ENCODE results near the gene EVI5L.

The EVI5L gene

DNA sequence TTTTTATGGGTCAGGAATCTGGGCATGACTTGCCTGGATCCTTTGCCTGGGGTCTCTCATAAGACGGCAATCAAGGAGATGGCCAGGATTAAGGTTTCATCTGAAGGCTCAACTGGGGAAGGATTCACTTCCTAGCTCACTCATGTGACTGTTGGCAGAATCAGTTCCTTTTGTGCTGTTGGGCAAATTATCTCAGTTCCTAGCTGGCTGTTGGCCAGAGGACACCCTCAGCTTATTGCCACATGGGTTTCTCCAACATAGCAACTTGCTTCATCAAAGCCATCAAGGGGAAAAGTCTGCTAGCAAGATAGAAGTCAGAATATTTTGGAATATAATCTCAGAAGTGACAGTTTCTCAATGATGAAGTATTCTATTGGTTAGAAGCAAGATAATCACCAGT lies 12.2 kb upstream of the EVI5L start:
- no peak for DNase-seq (ENCODE audit: low spot score)

GRCh38 chr19:7818806-7819205 lies 11.2 kb upstream of the EVI5L start:
- DNase-seq (ENCODE audit: low spot score), result no peak

- no peak for DNase-seq (ENCODE audit: low spot score)
These were observed 10.7 kb upstream of the EVI5L start for GRCh38 chr19:7819337-7819736.

GRCh38 chr19:7820588-7820987 lies 9.4 kb upstream of the EVI5L start:
- DNase-seq (ENCODE audit: low spot score), result no peak

GRCh38 chr19:7822910-7823515 lies 7.0 kb upstream of the EVI5L start:
- DNase-seq (ENCODE audit: low spot score), result no peak

GRCh38 chr19:7823686-7824301 lies 6.2 kb upstream of the EVI5L start:
- no peak for DNase-seq (ENCODE audit: low spot score)

DNA sequence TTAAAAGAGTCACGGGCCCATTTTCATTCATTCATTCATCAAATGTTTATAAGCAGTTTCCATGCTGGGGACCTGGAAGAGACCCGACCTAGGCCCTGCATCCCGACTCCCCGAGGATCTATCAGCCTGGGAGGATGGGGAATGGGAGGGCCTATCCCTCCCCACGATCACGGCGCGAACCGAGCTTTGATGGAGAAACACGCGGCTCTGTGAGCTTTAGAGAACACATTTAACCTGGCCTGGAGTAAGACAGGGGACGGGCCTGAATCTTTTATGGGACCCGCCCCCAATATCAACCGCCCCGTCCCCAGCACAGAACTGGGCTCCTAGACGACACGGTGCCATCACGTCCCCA lies 875 bp upstream of the EVI5L start:
- DNase-seq (ENCODE audit: low spot score), result no peak

DNA sequence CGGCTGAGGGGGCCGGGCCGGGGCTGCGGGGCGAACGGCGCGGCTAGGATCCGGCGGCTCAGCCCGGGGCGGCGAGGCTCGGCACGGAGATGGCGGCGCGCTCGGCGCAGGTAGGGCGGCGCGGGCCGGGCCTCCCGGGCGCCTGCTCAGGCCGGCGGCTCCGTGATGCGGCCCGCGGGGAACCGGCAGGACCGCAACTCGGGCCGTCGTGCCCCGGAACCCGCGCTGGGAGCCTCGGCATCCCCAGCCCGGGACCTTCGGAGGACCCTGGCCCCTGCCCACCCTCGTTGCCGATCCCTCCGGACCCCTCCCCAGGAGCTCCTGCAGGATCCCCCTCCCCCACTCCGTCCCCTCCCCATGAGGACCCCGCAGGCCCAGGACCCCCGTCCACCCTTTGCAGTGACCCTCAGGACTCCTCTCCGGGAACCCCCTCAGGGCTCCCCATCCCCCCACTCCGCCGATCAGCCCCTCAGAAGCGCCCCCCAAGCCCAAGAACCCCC lies 304 bp downstream of the EVI5L start:
- no peak for DNase-seq (ENCODE audit: low spot score)

DNA sequence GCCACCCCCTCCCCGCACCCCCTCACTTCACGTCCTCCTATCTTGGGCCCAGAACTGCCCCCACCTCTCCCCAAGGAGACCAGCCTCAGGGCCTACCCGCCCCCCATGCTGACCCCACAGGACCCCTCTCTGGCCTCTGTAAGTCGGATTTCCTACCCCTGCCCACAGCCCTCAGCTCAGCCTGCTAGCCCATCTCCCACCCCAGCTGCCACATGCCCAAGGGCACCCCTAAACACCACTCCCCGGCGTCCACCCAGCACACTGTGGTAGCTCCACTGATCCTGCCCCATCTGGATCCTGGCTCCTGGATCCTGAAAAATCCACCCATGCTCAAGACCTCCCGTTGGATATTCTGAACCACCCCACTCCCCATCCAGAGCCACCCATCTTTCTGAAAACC lies 805 bp downstream of the EVI5L start:
- DNase-seq (ENCODE audit: low spot score), result no peak

GRCh38 chr19:7831452-7831851 lies 1.4 kb downstream of the EVI5L start:
- DNase-seq (ENCODE audit: low spot score), result no peak

DNA sequence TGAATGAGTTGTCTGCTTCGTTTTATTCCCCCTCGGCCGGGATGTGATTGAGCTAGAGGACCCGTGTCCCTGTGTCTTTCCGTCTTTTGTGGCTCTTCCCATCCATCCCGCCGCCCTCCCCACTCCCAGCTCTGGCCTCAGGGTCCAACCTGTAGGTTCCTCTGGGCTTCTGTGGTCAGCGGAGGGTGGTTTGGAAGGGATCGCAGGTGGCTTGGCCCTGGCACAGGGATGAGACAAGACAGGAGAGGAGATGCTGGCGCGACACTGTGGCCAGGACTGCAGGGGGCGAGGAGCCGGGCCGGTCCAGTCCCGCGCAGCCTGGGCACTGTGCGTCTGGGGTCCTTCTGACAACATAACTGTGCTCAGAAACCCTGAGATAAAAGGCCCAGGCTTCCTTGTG lies 2.0 kb downstream of the EVI5L start:
- no peak for DNase-seq (ENCODE audit: low spot score)

- peak; percentile 46 for DNase-seq (ENCODE audit: low spot score)
These were observed 2.8 kb downstream of the EVI5L start for GRCh38 chr19:7832781-7833180.

GRCh38 chr19:7833225-7834099 lies 3.4 kb downstream of the EVI5L start:
- no peak for DNase-seq (ENCODE audit: low spot score)

- DNase-seq (ENCODE audit: low spot score), result no peak
These were observed 9.5 kb downstream of the EVI5L start for GRCh38 chr19:7839476-7839875.

GRCh38 chr19:7840629-7841028 lies 10.6 kb downstream of the EVI5L start:
- no peak for DNase-seq (ENCODE audit: low spot score)

DNA sequence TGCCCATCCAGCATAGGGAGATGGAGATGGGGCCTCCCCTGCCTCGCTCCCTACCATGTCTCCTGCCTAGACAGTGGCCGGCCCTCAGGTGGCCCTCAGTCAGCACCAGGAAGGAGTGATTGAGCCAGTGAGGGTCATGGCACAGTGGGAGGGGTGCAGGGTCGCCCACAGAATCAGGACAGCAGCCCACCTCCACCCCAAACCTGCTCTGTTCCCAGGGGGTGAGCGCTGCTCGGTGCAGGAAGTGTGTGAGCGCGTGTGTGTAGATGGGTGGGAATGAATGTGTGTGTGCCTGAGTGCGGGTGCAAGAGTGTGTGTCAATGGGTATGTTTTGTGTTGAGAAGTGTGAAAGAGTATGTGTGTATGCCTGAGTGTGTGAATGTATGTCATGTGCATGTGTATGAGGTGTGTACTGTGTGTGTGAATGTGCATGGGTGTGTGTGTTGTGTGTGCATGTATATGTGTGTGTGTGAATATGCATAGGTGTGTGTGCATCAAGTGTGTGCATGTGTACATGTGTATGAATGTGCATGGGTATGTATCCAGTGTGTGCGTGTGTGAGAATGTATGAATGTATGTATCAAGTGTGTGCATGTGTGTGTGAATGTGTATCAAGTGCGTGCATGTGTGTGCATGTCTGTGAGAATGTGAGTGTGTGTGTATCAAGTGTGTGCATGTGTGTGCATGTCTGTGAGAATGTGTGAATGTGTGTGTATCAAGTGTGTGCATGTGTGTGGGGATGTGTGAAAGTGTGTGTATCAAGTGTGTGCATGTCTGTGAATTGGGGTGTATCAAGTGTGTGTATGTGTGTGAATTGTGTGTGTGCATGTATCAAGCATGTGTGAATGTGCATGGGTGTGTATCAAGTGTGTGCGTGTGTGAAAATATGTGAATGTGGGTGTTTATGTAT lies 12.0 kb downstream of the EVI5L start:
- DNase-seq (ENCODE audit: low spot score), result no peak

GRCh38 chr19:7842661-7843294 lies 12.8 kb downstream of the EVI5L start:
- no peak for DNase-seq (ENCODE audit: low spot score)

GRCh38 chr19:7843521-7843920 lies 13.5 kb downstream of the EVI5L start:
- DNase-seq (ENCODE audit: low spot score), result no peak

DNA sequence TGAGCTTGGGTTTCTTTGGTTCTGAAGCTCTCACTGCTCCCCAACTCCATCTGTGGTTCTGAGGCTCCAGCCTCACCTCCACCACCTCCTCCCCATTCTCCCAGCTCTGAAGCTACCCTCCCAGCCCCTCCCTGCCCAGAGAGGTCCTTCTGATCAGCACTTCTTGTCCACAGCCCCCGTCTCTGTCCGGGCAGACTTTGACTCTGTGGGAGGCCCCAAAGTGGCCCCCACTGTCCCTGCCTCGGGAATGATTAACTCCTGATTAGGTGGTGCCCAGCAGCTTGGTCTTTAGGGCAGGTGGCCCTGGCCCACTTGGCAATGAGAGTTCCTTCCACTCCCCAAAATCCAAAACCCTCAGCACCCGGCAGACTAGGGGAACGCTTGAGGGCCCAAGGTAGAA lies 14.4 kb downstream of the EVI5L start:
- no peak for DNase-seq (ENCODE audit: low spot score)

DNA sequence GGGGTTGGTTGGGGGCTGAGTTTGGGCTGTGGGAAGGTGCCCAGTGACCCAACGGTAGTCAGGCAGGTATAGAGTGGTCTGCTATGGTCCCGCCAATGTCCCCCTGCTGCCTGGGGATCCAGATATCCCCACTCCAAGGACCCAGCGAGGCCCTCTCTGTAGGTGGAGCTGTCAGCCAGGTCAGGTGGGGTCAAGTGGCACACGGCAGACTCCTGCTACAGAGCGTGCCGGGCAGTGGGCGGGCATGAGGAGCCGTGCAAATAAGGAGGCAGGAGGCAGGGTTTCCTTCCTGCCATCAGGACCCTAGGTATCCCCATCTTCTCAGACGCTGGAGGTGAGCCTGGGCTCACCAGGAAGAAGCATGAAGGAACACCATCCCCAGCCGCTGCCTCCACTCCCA lies 14.9 kb downstream of the EVI5L start:
- DNase-seq (ENCODE audit: low spot score), result no peak

GRCh38 chr19:7845390-7846154 lies 15.6 kb downstream of the EVI5L start:
- no peak for DNase-seq (ENCODE audit: low spot score)

Measured in kidney capillary endothelial cell (primary cell).